HEK293 (cell line): ENCODE measurements around the gene FBXL13.

Experiments
- CTCF ChIA-PET: fragments of 350-600 bp; formaldehyde crosslinking; extraction: SDS; loops from one replicate; lab custom pipeline; 2021; ENCODE audit warnings: antibody characterized with exemption; lab: Yijun Ruan, JAX
- POLR2A ChIA-PET: fragments of 300-600 bp; formaldehyde crosslinking; extraction: SDS; loops from one replicate; lab custom pipeline; 2020; ENCODE audit warnings: antibody characterized with exemption, inconsistent platforms; lab: Yijun Ruan, JAX
- H3K27ac ChIP-seq: fragments of 200-500 bp; sonication (Bioruptor generic); 2 replicates; pipeline ENCODE4 v1.5.1; 2014; ENCODE audit warnings: low read depth, low read length, control low read depth, inconsistent platforms; ENCODE audit errors: extremely low read depth
- H3K36me3 ChIP-seq, 2 experiments: fragments of 200-500 bp in 1 of 2; sonication (Bioruptor generic) in 1 of 2; 1 replicate in 1 of 2; 2 replicates in 1 of 2; pipeline ENCODE4 v1.5.1; 2014 to 2017; ENCODE audit warnings: inconsistent platforms in 2 of 2, low read length in 2 of 2; ENCODE audit not compliant: control insufficient read depth in 2 of 2, insufficient read depth in 1 of 2
- H3K4me1 ChIP-seq: fragments of 200-500 bp; sonication (Bioruptor generic); 2 replicates; pipeline ENCODE4 v1.5.1; 2014; ENCODE audit warnings: mild to moderate bottlenecking, low read length, inconsistent platforms; ENCODE audit not compliant: control insufficient read depth, insufficient read depth
- H3K4me3 ChIP-seq: 2 replicates; pipeline ENCODE4 v1.5.1; 2011; ENCODE audit warnings: low read depth, mild to moderate bottlenecking, control low read depth, low read length, moderate library complexity
- H3K9me3 ChIP-seq: fragments of 200-500 bp; sonication (Bioruptor generic); 2 replicates; pipeline ENCODE4 v1.5.1; 2014; ENCODE audit warnings: low read depth, low read length, inconsistent platforms; ENCODE audit not compliant: control insufficient read depth, insufficient read depth
- CTCF ChIP-seq: fragments of 450-650 bp; formaldehyde crosslinking; IDR thresholded peaks from 2 replicates; pipeline ENCODE4 v1.5.1; 2016; ENCODE audit warnings: missing biosample characterization, missing genetic modification characterization
- GLIS2 ChIP-seq: fragments of 450-650 bp; formaldehyde crosslinking; IDR thresholded peaks from 2 replicates; pipeline ENCODE4 v1.5.1; 2016; ENCODE audit warnings: missing biosample characterization, missing genetic modification characterization
- KLF9 ChIP-seq: fragments of 450-650 bp; formaldehyde crosslinking; IDR thresholded peaks from 2 replicates; pipeline ENCODE4 v1.5.1; 2016; ENCODE audit warnings: missing biosample characterization, missing genetic modification characterization, low read depth
- MZF1 ChIP-seq: fragments of 450-650 bp; formaldehyde crosslinking; IDR thresholded peaks from 2 replicates; pipeline ENCODE4 v1.5.1; 2017; ENCODE audit warnings: missing biosample characterization, missing genetic modification characterization, borderline replicate concordance
- TCF7L2 ChIP-seq: IDR thresholded peaks from 2 replicates; pipeline ENCODE4 v1.6.1; 2011; ENCODE audit warnings: low read depth, mild to moderate bottlenecking, inconsistent platforms, low read length, moderate library complexity, borderline replicate concordance
- ZNF133 ChIP-seq: fragments of 450-650 bp; formaldehyde crosslinking; IDR thresholded peaks from 2 replicates; pipeline ENCODE4 v1.5.1; 2016; ENCODE audit warnings: missing biosample characterization, missing genetic modification characterization
- ZNF211 ChIP-seq: fragments of 450-650 bp; formaldehyde crosslinking; IDR thresholded peaks from 2 replicates; pipeline ENCODE4 v1.5.1; 2016; ENCODE audit warnings: low read depth, missing biosample characterization, missing genetic modification characterization
- ZNF311 ChIP-seq: fragments of 450-650 bp; formaldehyde crosslinking; IDR thresholded peaks from 2 replicates; pipeline ENCODE4 v1.5.1; 2017; ENCODE audit warnings: missing biosample characterization, missing genetic modification characterization, borderline replicate concordance
- ZNF362 ChIP-seq: fragments of 450-650 bp; formaldehyde crosslinking; IDR thresholded peaks from 2 replicates; pipeline ENCODE4 v1.5.1; 2016; ENCODE audit warnings: missing biosample characterization, missing genetic modification characterization
- ZNF366 ChIP-seq: fragments of 450-650 bp; formaldehyde crosslinking; conservative IDR thresholded peaks from 2 replicates; pipeline ENCODE4 v1.5.1; 2016; ENCODE audit warnings: missing biosample characterization, missing genetic modification characterization
- ZNF423 ChIP-seq: fragments of 450-650 bp; formaldehyde crosslinking; IDR thresholded peaks from 2 replicates; pipeline ENCODE4 v1.5.1; 2016; ENCODE audit warnings: missing biosample characterization, missing genetic modification characterization
- ZNF555 ChIP-seq: fragments of 450-650 bp; formaldehyde crosslinking; conservative IDR thresholded peaks from 2 replicates; pipeline ENCODE4 v1.5.1; 2017; ENCODE audit warnings: missing biosample characterization, mild to moderate bottlenecking, missing genetic modification characterization, inconsistent platforms
- ZNF654 ChIP-seq: fragments of 450-650 bp; formaldehyde crosslinking; IDR thresholded peaks from 2 replicates; pipeline ENCODE4 v1.5.1; 2016; ENCODE audit warnings: low read depth, missing biosample characterization, missing genetic modification characterization
- ZNF707 ChIP-seq: fragments of 450-650 bp; formaldehyde crosslinking; IDR thresholded peaks from 2 replicates; pipeline ENCODE4 v1.5.1; 2016; ENCODE audit warnings: missing biosample characterization, missing genetic modification characterization
- ZNF837 ChIP-seq: fragments of 450-650 bp; formaldehyde crosslinking; IDR thresholded peaks from 2 replicates; pipeline ENCODE4 v1.5.1; 2016; ENCODE audit warnings: missing biosample characterization, missing genetic modification characterization
- TF ChIP-seq, protein P1 (sequence below): fragments of 450-650 bp; formaldehyde crosslinking; IDR thresholded peaks from 2 replicates; pipeline ENCODE4 v1.5.1; 2017; ENCODE audit warnings: missing biosample characterization, mild to moderate bottlenecking, missing genetic modification characterization, moderate library complexity
- TF ChIP-seq, protein P2 (sequence below): fragments of 450-650 bp; formaldehyde crosslinking; IDR thresholded peaks from 2 replicates; pipeline ENCODE4 v1.5.1; 2016; ENCODE audit warnings: missing biosample characterization, missing genetic modification characterization
- TF ChIP-seq, protein P3 (sequence below): fragments of 450-650 bp; formaldehyde crosslinking; IDR thresholded peaks from 2 replicates; pipeline ENCODE4 v1.5.1; 2016; ENCODE audit warnings: missing biosample characterization, missing genetic modification characterization
- TF ChIP-seq, protein P4 (sequence below): fragments of 450-650 bp; formaldehyde crosslinking; IDR thresholded peaks from 2 replicates; pipeline ENCODE4 v1.5.1; 2017; ENCODE audit warnings: missing biosample characterization, missing genetic modification characterization

The FBXL13 gene

GRCh38 chr7:103068414-103069403 is 5.9 kb downstream of the FBXL13 start:
- ChIA-PET POLR2A (no interaction called here), CTCF (interaction anchor here (0.5 kb wide), 1 partner anchor 214 kb away, joined by 3 read pairs; no protein-coding TSS in a partner anchor)
- H3K4me1 ChIP-seq, result no peaks in the 10 kb centered on the region
- H3K36me3 ChIP-seq, result no peaks in the 10 kb centered on the region
- no peak for TF ChIP-seq TCF7L2
- TF ChIP-seq, protein P1, sequence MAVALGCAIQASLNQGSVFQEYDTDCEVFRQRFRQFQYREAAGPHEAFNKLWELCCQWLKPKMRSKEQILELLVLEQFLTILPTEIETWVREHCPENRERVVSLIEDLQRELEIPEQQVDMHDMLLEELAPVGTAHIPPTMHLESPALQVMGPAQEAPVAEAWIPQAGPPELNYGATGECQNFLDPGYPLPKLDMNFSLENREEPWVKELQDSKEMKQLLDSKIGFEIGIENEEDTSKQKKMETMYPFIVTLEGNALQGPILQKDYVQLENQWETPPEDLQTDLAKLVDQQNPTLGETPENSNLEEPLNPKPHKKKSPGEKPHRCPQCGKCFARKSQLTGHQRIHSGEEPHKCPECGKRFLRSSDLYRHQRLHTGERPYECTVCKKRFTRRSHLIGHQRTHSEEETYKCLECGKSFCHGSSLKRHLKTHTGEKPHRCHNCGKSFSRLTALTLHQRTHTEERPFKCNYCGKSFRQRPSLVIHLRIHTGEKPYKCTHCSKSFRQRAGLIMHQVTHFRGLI (tag by site-specific recombination), result no peak
- TF ChIP-seq, protein P2, sequence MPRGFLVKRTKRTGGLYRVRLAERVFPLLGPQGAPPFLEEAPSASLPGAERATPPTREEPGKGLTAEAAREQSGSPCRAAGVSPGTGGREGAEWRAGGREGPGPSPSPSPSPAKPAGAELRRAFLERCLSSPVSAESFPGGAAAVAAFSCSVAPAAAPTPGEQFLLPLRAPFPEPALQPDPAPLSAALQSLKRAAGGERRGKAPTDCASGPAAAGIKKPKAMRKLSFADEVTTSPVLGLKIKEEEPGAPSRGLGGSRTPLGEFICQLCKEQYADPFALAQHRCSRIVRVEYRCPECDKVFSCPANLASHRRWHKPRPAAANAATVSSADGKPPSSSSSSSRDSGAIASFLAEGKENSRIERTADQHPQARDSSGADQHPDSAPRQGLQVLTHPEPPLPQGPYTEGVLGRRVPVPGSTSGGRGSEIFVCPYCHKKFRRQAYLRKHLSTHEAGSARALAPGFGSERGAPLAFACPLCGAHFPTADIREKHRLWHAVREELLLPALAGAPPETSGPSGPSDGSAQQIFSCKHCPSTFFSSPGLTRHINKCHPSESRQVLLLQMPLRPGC (tag by site-specific recombination), result no peak
- TF ChIP-seq KLF9, result no peak
- TF ChIP-seq, protein P3, sequence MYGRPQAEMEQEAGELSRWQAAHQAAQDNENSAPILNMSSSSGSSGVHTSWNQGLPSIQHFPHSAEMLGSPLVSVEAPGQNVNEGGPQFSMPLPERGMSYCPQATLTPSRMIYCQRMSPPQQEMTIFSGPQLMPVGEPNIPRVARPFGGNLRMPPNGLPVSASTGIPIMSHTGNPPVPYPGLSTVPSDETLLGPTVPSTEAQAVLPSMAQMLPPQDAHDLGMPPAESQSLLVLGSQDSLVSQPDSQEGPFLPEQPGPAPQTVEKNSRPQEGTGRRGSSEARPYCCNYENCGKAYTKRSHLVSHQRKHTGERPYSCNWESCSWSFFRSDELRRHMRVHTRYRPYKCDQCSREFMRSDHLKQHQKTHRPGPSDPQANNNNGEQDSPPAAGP (tag by site-specific recombination), result no peak
- TF ChIP-seq ZNF211 (tag by site-specific recombination), result no peak
- TF ChIP-seq ZNF707, result no peak
- TF ChIP-seq ZNF311 (tag by site-specific recombination), result no peak
- TF ChIP-seq ZNF423 (tag by site-specific recombination), result no peak
- no peak for TF ChIP-seq ZNF362 (tag by site-specific recombination)
- no peak for TF ChIP-seq ZNF366 (tag by site-specific recombination)
- no peak for TF ChIP-seq GLIS2 (tag by site-specific recombination)
- TF ChIP-seq ZNF837 (tag by site-specific recombination), result no peak
- TF ChIP-seq, protein P4, sequence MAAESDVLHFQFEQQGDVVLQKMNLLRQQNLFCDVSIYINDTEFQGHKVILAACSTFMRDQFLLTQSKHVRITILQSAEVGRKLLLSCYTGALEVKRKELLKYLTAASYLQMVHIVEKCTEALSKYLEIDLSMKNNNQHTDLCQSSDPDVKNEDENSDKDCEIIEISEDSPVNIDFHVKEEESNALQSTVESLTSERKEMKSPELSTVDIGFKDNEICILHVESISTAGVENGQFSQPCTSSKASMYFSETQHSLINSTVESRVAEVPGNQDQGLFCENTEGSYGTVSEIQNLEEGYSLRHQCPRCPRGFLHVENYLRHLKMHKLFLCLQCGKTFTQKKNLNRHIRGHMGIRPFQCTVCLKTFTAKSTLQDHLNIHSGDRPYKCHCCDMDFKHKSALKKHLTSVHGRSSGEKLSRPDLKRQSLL (tag by site-specific recombination), result no peak
- TF ChIP-seq MZF1 (tag by site-specific recombination), result no peak
- no peak overlapping the region for H3K4me3 ChIP-seq
- no peaks in the 10 kb centered on the region; the same call in 1 of the 2 replicates for H3K9me3 ChIP-seq
- no peak overlapping the region for H3K27ac ChIP-seq

DNA sequence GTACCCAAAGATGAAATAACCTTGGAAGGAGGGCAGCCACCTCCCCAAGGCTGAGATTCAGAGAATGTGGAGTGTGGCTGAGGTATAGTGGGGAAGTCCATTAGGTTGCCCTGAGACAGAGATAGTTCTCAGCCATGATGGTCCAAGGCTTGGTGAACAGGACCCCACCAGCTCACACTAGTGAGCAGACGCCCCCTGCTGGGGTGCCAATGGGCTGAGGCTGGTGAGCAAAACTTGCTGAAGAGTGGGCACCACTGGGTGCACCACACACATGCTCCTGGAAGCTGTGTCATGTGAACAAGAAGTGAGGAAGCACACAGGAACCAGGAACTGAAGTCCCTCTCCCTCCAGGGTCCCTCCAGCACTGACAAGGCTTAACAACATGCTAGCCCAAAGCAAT is 8.9 kb downstream of the FBXL13 start:
- no peaks in the 10 kb centered on the region for H3K4me1 ChIP-seq
- no peaks in the 10 kb centered on the region; the same call in 1 of the 2 replicates for H3K9me3 ChIP-seq
- H3K27ac ChIP-seq, result no peak overlapping the region
- peak; percentile 60; the same call in 1 of the 2 replicates for TF ChIP-seq ZNF133 (tag by site-specific recombination)
- no peak for TF ChIP-seq ZNF555 (tag by site-specific recombination)
- TF ChIP-seq CTCF (tag by site-specific recombination), result 0 out of 2 replicates have a peak, but pooled peaks have one; percentile 46
- TF ChIP-seq ZNF654 (tag by site-specific recombination), result peak; percentile 30
- TF ChIP-seq, all 188 proteins: peak for 3
- H3K36me3 ChIP-seq, result no peaks in the 10 kb centered on the region
- no peak overlapping the region for H3K4me3 ChIP-seq
- CTCF ChIA-PET, result interaction anchor here (0.8 to 1.3 kb wide), 4 partner anchors 9 to 308 kb away, joined by 3 to 7 read pairs (median 4); partner anchors contain the start of genes ARMC10 and FBXL13
- POLR2A ChIA-PET, result no interaction called here
